Measurements from ENCODE around the gene BSPRY.
"Not testable (repeated sequence)": the region's sequence is repeated elsewhere in the genome, so short reads cannot be mapped to it uniquely, and the experiment has no call there.

The BSPRY gene

DNA sequence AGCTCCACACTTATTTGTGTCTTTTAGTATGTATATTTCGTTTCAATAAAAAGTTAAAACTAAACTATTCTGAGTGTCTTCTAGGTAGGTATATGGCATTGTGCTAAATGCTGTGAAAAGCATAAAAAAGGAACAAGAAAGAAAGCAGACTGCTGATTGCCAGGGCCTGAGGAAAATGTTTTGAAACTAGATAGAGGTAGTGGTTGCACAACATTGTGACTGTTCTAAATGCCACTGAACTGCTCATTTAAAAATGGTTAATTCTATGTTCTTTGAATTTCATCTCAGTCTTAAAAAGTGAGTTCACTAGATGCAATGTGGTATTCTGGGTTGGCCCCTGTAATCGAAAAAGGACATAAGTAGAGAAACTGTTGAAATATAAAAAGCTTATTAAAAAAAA is 54.3 kb downstream of the BSPRY start:
- TF ChIP-seq SPI1 (IDR thresholded peaks at IDR 0.05; ENCODE audit: borderline replicate concordance, low read depth): peak; percentile 30; the same call in 1 of the 2 replicates
- TF ChIP-seq, protein P1, sequence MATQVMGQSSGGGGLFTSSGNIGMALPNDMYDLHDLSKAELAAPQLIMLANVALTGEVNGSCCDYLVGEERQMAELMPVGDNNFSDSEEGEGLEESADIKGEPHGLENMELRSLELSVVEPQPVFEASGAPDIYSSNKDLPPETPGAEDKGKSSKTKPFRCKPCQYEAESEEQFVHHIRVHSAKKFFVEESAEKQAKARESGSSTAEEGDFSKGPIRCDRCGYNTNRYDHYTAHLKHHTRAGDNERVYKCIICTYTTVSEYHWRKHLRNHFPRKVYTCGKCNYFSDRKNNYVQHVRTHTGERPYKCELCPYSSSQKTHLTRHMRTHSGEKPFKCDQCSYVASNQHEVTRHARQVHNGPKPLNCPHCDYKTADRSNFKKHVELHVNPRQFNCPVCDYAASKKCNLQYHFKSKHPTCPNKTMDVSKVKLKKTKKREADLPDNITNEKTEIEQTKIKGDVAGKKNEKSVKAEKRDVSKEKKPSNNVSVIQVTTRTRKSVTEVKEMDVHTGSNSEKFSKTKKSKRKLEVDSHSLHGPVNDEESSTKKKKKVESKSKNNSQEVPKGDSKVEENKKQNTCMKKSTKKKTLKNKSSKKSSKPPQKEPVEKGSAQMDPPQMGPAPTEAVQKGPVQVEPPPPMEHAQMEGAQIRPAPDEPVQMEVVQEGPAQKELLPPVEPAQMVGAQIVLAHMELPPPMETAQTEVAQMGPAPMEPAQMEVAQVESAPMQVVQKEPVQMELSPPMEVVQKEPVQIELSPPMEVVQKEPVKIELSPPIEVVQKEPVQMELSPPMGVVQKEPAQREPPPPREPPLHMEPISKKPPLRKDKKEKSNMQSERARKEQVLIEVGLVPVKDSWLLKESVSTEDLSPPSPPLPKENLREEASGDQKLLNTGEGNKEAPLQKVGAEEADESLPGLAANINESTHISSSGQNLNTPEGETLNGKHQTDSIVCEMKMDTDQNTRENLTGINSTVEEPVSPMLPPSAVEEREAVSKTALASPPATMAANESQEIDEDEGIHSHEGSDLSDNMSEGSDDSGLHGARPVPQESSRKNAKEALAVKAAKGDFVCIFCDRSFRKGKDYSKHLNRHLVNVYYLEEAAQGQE (IDR thresholded peaks at IDR 0.05; ENCODE audit: insufficient replicate concordance, low read depth): no peak
- TF ChIP-seq GABPA (IDR thresholded peaks at IDR 0.05; ENCODE audit: low read depth): no peak
- TF ChIP-seq, protein P2, sequence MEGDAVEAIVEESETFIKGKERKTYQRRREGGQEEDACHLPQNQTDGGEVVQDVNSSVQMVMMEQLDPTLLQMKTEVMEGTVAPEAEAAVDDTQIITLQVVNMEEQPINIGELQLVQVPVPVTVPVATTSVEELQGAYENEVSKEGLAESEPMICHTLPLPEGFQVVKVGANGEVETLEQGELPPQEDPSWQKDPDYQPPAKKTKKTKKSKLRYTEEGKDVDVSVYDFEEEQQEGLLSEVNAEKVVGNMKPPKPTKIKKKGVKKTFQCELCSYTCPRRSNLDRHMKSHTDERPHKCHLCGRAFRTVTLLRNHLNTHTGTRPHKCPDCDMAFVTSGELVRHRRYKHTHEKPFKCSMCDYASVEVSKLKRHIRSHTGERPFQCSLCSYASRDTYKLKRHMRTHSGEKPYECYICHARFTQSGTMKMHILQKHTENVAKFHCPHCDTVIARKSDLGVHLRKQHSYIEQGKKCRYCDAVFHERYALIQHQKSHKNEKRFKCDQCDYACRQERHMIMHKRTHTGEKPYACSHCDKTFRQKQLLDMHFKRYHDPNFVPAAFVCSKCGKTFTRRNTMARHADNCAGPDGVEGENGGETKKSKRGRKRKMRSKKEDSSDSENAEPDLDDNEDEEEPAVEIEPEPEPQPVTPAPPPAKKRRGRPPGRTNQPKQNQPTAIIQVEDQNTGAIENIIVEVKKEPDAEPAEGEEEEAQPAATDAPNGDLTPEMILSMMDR (IDR thresholded peaks at IDR 0.05; ENCODE audit: insufficient read depth, low read length): no peak
- no peak for TF ChIP-seq POLR2AphosphoS5 (IDR thresholded peaks at IDR 0.05; ENCODE audit: low read depth)
- H3K4me3 ChIP-seq (replicated peaks; ENCODE audit: insufficient read depth, low read length): no peak overlapping the region; the same call in 1 of the 2 replicates
- H3K27me3 ChIP-seq (ENCODE audit: insufficient read depth, poor library complexity, severe bottlenecking): no peaks in the 10 kb centered on the region
- peak; percentile 75 to 81 for DNase-seq (ENCODE audit: low read depth in 1 of 2, low spot score in 1 of 2)
- peak overlapping the region; percentile 82 for H3K27ac ChIP-seq (replicated peaks)

DNA sequence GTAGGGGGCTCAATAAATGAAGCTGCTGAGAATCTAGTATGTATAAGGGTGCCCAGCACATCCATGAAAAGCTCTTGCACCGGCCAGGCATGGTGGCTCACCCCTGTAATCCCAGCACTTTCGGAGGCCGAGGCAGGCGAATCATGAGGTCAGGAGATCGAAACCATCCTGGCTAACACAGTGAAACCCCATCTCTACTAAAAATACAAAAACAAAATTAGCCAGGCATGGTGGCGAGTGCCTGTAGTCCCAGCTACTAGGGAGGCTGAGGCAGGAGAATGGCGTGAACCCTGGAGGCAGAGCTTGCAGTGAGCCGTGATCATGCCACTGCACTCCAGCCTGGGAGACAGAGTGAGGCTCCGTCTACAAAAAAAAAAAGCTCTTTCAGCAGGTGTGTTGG is 57.0 kb downstream of the BSPRY start:
- not testable (repeated sequence) for DNase-seq (ENCODE audit: low read depth in 1 of 2, low spot score in 1 of 2); H3K4me3 ChIP-seq (replicated peaks; ENCODE audit: insufficient read depth, low read length); H3K27me3 ChIP-seq (ENCODE audit: insufficient read depth, poor library complexity, severe bottlenecking)
- peak overlapping the region; percentile 51 for H3K27ac ChIP-seq (replicated peaks)

DNA sequence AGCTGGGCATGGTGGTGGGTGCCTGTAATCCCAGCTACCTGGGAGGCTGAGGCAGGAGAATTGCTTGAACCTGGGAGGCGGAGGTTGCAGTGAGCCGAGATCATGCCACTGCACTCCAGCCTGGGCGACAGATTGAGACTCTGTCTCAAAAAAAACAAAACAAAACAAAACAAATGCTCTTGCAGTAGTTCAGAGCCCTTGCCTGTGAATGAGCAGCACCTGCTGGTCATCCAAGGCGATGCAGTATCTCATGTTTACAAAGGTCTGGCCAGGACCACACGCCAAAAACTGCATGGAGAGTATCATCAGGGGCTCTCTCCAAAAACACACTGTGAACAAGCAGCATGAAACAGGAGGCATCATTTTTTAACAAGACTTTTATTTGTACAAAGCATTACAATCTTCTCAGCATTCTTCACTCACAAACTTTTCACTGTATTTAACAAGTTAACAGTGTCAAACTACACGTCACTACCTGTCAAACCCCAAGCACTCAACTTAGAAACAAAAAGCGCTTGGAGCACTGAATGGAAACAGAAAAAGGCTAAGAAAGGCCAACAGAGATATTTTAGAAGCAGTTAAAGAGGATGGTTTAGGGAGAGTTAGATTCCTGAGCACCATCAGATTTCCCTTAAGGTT is 57.7 kb downstream of the BSPRY start:
- peak; percentile 56 to 77 for DNase-seq (ENCODE audit: low read depth in 1 of 2, low spot score in 1 of 2)
- TF ChIP-seq, protein P2 (IDR thresholded peaks at IDR 0.05; ENCODE audit: insufficient read depth, low read length): peak; percentile 81
- H3K27ac ChIP-seq (replicated peaks): peak overlapping the region; percentile 51
- H3K4me3 ChIP-seq (replicated peaks; ENCODE audit: insufficient read depth, low read length); H3K27me3 ChIP-seq (ENCODE audit: insufficient read depth, poor library complexity, severe bottlenecking): not testable (repeated sequence)

DNA sequence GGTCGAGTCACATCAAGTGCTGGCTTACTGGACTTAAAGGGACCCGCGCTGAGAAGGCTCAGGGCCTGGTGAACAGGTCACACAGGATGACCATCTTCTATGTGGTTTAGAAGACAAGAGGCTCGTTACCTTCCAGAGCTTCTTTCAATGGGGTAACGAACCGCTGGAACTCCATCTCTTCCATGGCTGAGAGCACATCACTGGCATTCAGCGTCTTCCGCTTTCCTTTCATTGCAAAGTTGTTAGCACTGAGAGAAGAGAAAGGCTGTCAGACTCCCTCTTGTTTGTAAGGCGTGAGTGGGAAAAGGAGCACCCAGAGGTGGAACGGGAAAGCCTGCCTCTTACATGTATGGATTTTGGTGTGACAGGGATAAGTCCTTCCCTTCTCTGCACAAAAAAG is 60.1 kb downstream of the BSPRY start:
- peak in 1 of 2 experiments; percentile 55 for DNase-seq (ENCODE audit: low read depth in 1 of 2, low spot score in 1 of 2)

More for the DNA sequence above, 60.1 kb downstream of the BSPRY start:
- peak overlapping the region; percentile 91 for H3K4me3 ChIP-seq (replicated peaks; ENCODE audit: insufficient read depth, low read length)
- peak overlapping the region; percentile 96 for H3K27ac ChIP-seq (replicated peaks)
- H3K27me3 ChIP-seq (ENCODE audit: insufficient read depth, poor library complexity, severe bottlenecking): no peaks in the 10 kb centered on the region
- TF ChIP-seq SPI1 (IDR thresholded peaks at IDR 0.05; ENCODE audit: borderline replicate concordance, low read depth): no peak
- TF ChIP-seq, protein P2 (IDR thresholded peaks at IDR 0.05; ENCODE audit: insufficient read depth, low read length): no peak
- TF ChIP-seq, protein P1 (IDR thresholded peaks at IDR 0.05; ENCODE audit: insufficient replicate concordance, low read depth): no peak
- no peak for TF ChIP-seq GABPA (IDR thresholded peaks at IDR 0.05; ENCODE audit: low read depth)
- TF ChIP-seq POLR2AphosphoS5 (IDR thresholded peaks at IDR 0.05; ENCODE audit: low read depth): no peak

Data from HL-60 (cell line).